Adrenal gland (tissue), 12 donors: ENCODE data around the gene ITLN2. TPM values are rescaled to one million over a fixed set of nuclear protein-coding genes. Genes with fewer than 3 reads are reported as not detected.

ENCODE experiments used
- DNase-seq, 7 donors: peaks; one replicate each; pipeline ENCODE4 v3.0.0-alpha.2; 2019 to 2020
- H3K27ac ChIP-seq, 5 donors: fragments of 200-600 bp; sonication (generic) in 4 of 5; 1 replicate in 3 of 5; 2 replicates in 2 of 5; pipeline versions ENCODE4 v1.5.1 to v1.8.0; 2016 to 2020; ENCODE audit warnings: mild to moderate bottlenecking in 1 of 5
- H3K27me3 ChIP-seq: fragments of 200-600 bp; 2 replicates; pipeline ENCODE4 v1.8.0; 2021
- H3K36me3 ChIP-seq, 2 donors: fragments of 200-600 bp; replicated peaks in 1 of 2; 1 replicate in 1 of 2; 2 replicates in 1 of 2; pipeline versions ENCODE4 v1.5.1 to v1.8.0; 2018 to 2022
- H3K4me1 ChIP-seq, 2 donors: fragments of 200-600 bp; replicated peaks in 1 of 2; 1 replicate in 1 of 2; 2 replicates in 1 of 2; pipeline versions ENCODE4 v1.5.1 to v1.8.0; 2018 to 2021
- H3K4me3 ChIP-seq, 4 donors: fragments of 200-600 bp; sonication (generic) in 3 of 4; one replicate each; pipeline ENCODE4 v1.5.1; 2016 to 2018
- H3K9me3 ChIP-seq, 3 donors: fragments of 200-600 bp; sonication (generic) in 1 of 3; replicated peaks in 1 of 3; 1 replicate in 2 of 3; 2 replicates in 1 of 3; pipeline versions ENCODE4 v1.5.1 to v1.8.0; 2016 to 2021
- CTCF ChIP-seq, 6 experiments: fragments of 450-650 bp in 4 of 6; fragments of 200-600 bp in 2 of 6; sonication (generic) in 1 of 6; IDR thresholded peaks; 1 replicate in 5 of 6; 2 replicates in 1 of 6; pipeline versions ENCODE4 v1.5.1 to v1.8.0; 2016 to 2021; ENCODE audit warnings: antibody characterized with exemption in 6 of 6, mild to moderate bottlenecking in 2 of 6, moderate library complexity in 1 of 6
- POLR2A ChIP-seq, 2 donors: fragments of 450-650 bp; IDR thresholded peaks; one replicate each; pipeline ENCODE4 v1.6.1; 2017; ENCODE audit warnings: antibody characterized with exemption in 2 of 2, mild to moderate bottlenecking in 2 of 2, moderate library complexity in 1 of 2
- WGBS, 4 donors: extraction: QIAGEN DNeasy Blood & Tissue Kit in 2 of 4; methylation state at CpG; one replicate each; pipeline versions ENCODE4 v1.1.5 to v1.1.7; 2013 to 2017; 5-methylcytosine and 5-hydroxymethylcytosine counted together
- intact Hi-C, 2 donors: fragments of 100-400 bp; cut with DNase I; formaldehyde crosslinking; loops; one replicate each; pipeline versions ENCODE4 v1.14.1 to v1.15.0; 2022 to 2023
- polyA plus RNA-seq, 3 donors: library from polyadenylated mRNA; stranded (reverse); fragments of 200-250 nt in 2 of 3; fragments of 350-450 nt in 1 of 3; fragmentation: Illumina TruSeq in 1 of 3; extraction: RNeasy Lipid Tissue Mini Kit (QIAGEN cat#74804) in 1 of 3; gene quantifications; one replicate each; pipeline ENCODE4 v1.2.3, GENCODE V29; 2013 to 2014
- total RNA-seq, 9 donors: library from RNA; depleted of rRNA in 4 of 9; stranded (reverse); fragments of >200 nt in 4 of 9; fragments of 120-200 nt in 1 of 9; fragmentation: NEBNext Ultra II Directional in 1 of 9; extraction: Animal tissue kit (Norgen Biotek cat#: 25700) in 1 of 9; gene quantifications; one replicate each; pipeline versions ENCODE4 v1.1.0 to v1.2.4, GENCODE V29; 2013 to 2023
- donor health status: healthy with polysubstance abuse.
- donor health status: Bipolar disorder and iron deficiency.
- donor health status: DM: yes; HTN: yes; CAD: no.
- donor health status: DM: no; HTN: no; CAD: no.
- donor health status: DM: no; HTN: no; CAD: no.
- donor health status: DM: yes; HTN: yes; CAD: no.

Gene ITLN2
- total and polyA plus RNA-seq, 12 donors = 0.32 to 3.1 (median 1.1) TPM; not detected in 9

GRCh38 chr1:160953030-160953429 is 1.6 kb downstream of the ITLN2 start:
- TF ChIP-seq POLR2A (IDR thresholded peaks at IDR 0.05) = no peak
- no peak for TF ChIP-seq CTCF (IDR thresholded peaks at IDR 0.05)
- no peaks in the 10 kb centered on the region for H3K27me3 ChIP-seq
- WGBS, 4 donors = 69 to 78% (median 74%) methylated on average over 3 of the region's 3 CpGs
- H3K4me1 ChIP-seq = no peaks in the 10 kb centered on the region
- intact Hi-C loops = loop anchor here (5.0 to 10.0 kb wide), 4 partner anchors 116 to 278 kb away; no protein-coding TSS in a partner anchor
- H3K4me3 ChIP-seq = no peak overlapping the region
- H3K27ac ChIP-seq = no peak overlapping the region
- DNase-seq = peak in 1 of 7 donors; percentile 30
- H3K9me3 ChIP-seq = no peaks in the 10 kb centered on the region
- no peaks in the 10 kb centered on the region for H3K36me3 ChIP-seq

- Histone ChIP-seq H3K36me3 (no peaks in the 10 kb centered on the region), H3K27me3 (no peaks in the 10 kb centered on the region), H3K27ac (no peak overlapping the region), H3K9me3 (no peaks in the 10 kb centered on the region), H3K4me3 (no peak overlapping the region), H3K4me1 (no peaks in the 10 kb centered on the region)
- intact Hi-C loops = loop anchor here (5.0 to 10.0 kb wide), 4 partner anchors 115 to 277 kb away; no protein-coding TSS in a partner anchor
- no peak for DNase-seq
- 72 to 84% (median 77%) methylated on average over 2 of the region's 2 CpGs for WGBS, 4 donors
- TF ChIP-seq CTCF (IDR thresholded peaks at IDR 0.05) (no peak), POLR2A (IDR thresholded peaks at IDR 0.05) (no peak)
These were observed 2.5 kb downstream of the ITLN2 start for GRCh38 chr1:160952129-160952510.

GRCh38 chr1:160951443-160952128 is 3.0 kb downstream of the ITLN2 start:
- peak; percentile 45 to 76 (median 68) for TF ChIP-seq CTCF (IDR thresholded peaks at IDR 0.05)
- TF ChIP-seq POLR2A (IDR thresholded peaks at IDR 0.05) = no peak
- no peaks in the 10 kb centered on the region for H3K9me3 ChIP-seq
- 43 to 58% (median 49%) methylated on average over 5 to 8 of the region's 8 CpGs for WGBS, 4 donors
- H3K4me3 ChIP-seq = no peak overlapping the region
- H3K4me1 ChIP-seq = no peaks in the 10 kb centered on the region
- no peaks in the 10 kb centered on the region for H3K27me3 ChIP-seq
- peak; percentile 41 to 82 (median 68) for DNase-seq
- no peak overlapping the region for H3K27ac ChIP-seq
- no peaks in the 10 kb centered on the region for H3K36me3 ChIP-seq
- intact Hi-C loops = loop anchor here (5.0 to 10.0 kb wide), 4 partner anchors 114 to 277 kb away; no protein-coding TSS in a partner anchor

GRCh38 chr1:160950657-160951056 is 4.0 kb downstream of the ITLN2 start:
- no peak for TF ChIP-seq POLR2A (IDR thresholded peaks at IDR 0.05)
- no peak for TF ChIP-seq CTCF (IDR thresholded peaks at IDR 0.05)
- H3K9me3 ChIP-seq = no peaks in the 10 kb centered on the region
- H3K4me1 ChIP-seq = no peaks in the 10 kb centered on the region
- no peak overlapping the region for H3K4me3 ChIP-seq
- no peaks in the 10 kb centered on the region for H3K27me3 ChIP-seq
- no peak overlapping the region for H3K27ac ChIP-seq
- intact Hi-C loops = loop anchor here (5.0 to 10.0 kb wide), 4 partner anchors 113 to 276 kb away; no protein-coding TSS in a partner anchor
- no peak for DNase-seq
- no peaks in the 10 kb centered on the region for H3K36me3 ChIP-seq
- 80 to 94% (median 87%) methylated on average over 2 to 3 of the region's 3 CpGs for WGBS, 4 donors
